ENCODE results near the gene PGGT1B. TPM values are rescaled to one million over a fixed set of nuclear protein-coding genes. Genes with fewer than 3 reads are reported as not detected.
"Not testable (repeated sequence)": the region's sequence is repeated elsewhere in the genome, so short reads cannot be mapped to it uniquely, and the experiment has no call there.

PGGT1B gene
- total and polyA plus RNA-seq, 5 experiments from 2014 or later, result 7.1 to 42.6 (median 17.4) TPM

- Mint-ChIP-seq H3K9me3 (no peaks in the 10 kb centered on the region), H3K27ac (no peak overlapping the region), H3K36me3 (peaks cover 0 to 5% (median 0%) of the 10 kb centered on the region in 3 donors), H3K4me1 (peaks cover 0 to 6% (median under 1%) of the 10 kb centered on the region in 4 donors), H3K27me3 (no peaks in the 10 kb centered on the region), H3K4me3 (no peak overlapping the region)
- ATAC-seq (no peak), DNase-seq (no peak)
- POLR2A ChIA-PET, result no interaction called here
These were observed 21.3 kb upstream of the PGGT1B start for GRCh38 chr5:115284021-115284420.

- DNase-seq, result no peak
- POLR2A ChIA-PET, result no interaction called here
- Mint-ChIP-seq H3K9me3 (no peaks in the 10 kb centered on the region), H3K4me3 (no peak overlapping the region), H3K27ac (no peak overlapping the region), H3K36me3 (peaks cover 0 to 5% (median 0%) of the 10 kb centered on the region in 3 donors), H3K4me1 (peaks cover 0 to 6% (median 0%) of the 10 kb centered on the region in 4 donors), H3K27me3 (no peaks in the 10 kb centered on the region)
- ATAC-seq, result no peak
These were observed 19.5 kb upstream of the PGGT1B start for GRCh38 chr5:115282131-115282530.

GRCh38 chr5:115274584-115274983, 11.9 kb upstream of the PGGT1B start:
- Mint-ChIP-seq H3K27me3 (no peaks in the 10 kb centered on the region), H3K9me3 (no peaks in the 10 kb centered on the region)

GRCh38 chr5:115272297-115272958, 9.8 kb upstream of the PGGT1B start:
- no peak for ATAC-seq

More at GRCh38 chr5:115274584-115274983, 11.9 kb upstream of the PGGT1B start:
- POLR2A ChIA-PET, result no interaction called here
- Mint-ChIP-seq H3K27ac (peak overlapping the region in 1 of 10 donors; percentile 14), H3K36me3 (peaks cover 7 to 39% (median 25%) of the 10 kb centered on the region in 3 donors), H3K4me3 (no peak overlapping the region), H3K4me1 (peaks cover 0 to 27% (median 0%) of the 10 kb centered on the region in 4 donors)
- DNase-seq (no peak), ATAC-seq (no peak)

GRCh38 chr5:115271295-115272050, 8.8 kb upstream of the PGGT1B start:
- Mint-ChIP-seq H3K4me3 (peak overlapping the region in 1 of 10 donors; percentile 45), H3K9me3 (no peaks in the 10 kb centered on the region), H3K27ac (peak overlapping the region in 2 of 10 donors; percentile 10 to 44), H3K27me3 (no peaks in the 10 kb centered on the region), H3K4me1 (peaks cover 0 to 27% (median 0%) of the 10 kb centered on the region in 4 donors), H3K36me3 (peaks cover 7 to 37% (median 32%) of the 10 kb centered on the region in 3 donors)
- POLR2A ChIA-PET, result no interaction called here
- ATAC-seq, result no peak
- no peak for DNase-seq

More at GRCh38 chr5:115272297-115272958, 9.8 kb upstream of the PGGT1B start:
- H3K36me3 Mint-ChIP-seq, result peaks cover 7 to 39% (median 27%) of the 10 kb centered on the region in 3 donors
- POLR2A ChIA-PET, result no interaction called here
- DNase-seq, result no peak
- no peaks in the 10 kb centered on the region for H3K9me3 Mint-ChIP-seq
- no peak overlapping the region for H3K4me3 Mint-ChIP-seq
- peaks cover 0 to 27% (median 0%) of the 10 kb centered on the region in 4 donors for H3K4me1 Mint-ChIP-seq
- H3K27ac Mint-ChIP-seq, result peak overlapping the region in 1 of 10 donors; percentile 28
- H3K27me3 Mint-ChIP-seq, result no peaks in the 10 kb centered on the region

GRCh38 chr5:115267617-115268016, 4.9 kb upstream of the PGGT1B start:
- POLR2A ChIA-PET, result no interaction called here
- Mint-ChIP-seq H3K4me1 (peaks cover 2 to 17% (median 6%) of the 10 kb centered on the region in 4 donors), H3K27me3 (no peaks in the 10 kb centered on the region), H3K9me3 (no peaks in the 10 kb centered on the region), H3K27ac (peak overlapping the region in 1 of 10 donors; percentile 12), H3K4me3 (no peak overlapping the region), H3K36me3 (peaks cover 0 to 11% (median 4%) of the 10 kb centered on the region in 3 donors)
- DNase-seq (no peak), ATAC-seq (no peak)

GRCh38 chr5:115265220-115265619, 2.5 kb upstream of the PGGT1B start:
- Mint-ChIP-seq H3K36me3 (peaks cover 0 to 7% (median 0%) of the 10 kb centered on the region in 3 donors), H3K4me1 (peaks cover 10 to 31% (median 27%) of the 10 kb centered on the region in 4 donors), H3K9me3 (no peaks in the 10 kb centered on the region), H3K4me3 (no peak overlapping the region), H3K27me3 (no peaks in the 10 kb centered on the region), H3K27ac (no peak overlapping the region)
- POLR2A ChIA-PET, result no interaction called here
- DNase-seq (no peak), ATAC-seq (no peak)

GRCh38 chr5:115264786-115265185, 2.1 kb upstream of the PGGT1B start:
- peaks cover 10 to 35% (median 31%) of the 10 kb centered on the region in 4 donors for H3K4me1 Mint-ChIP-seq
- POLR2A ChIA-PET, result no interaction called here
- H3K4me3 Mint-ChIP-seq, result no peak overlapping the region
- H3K27ac Mint-ChIP-seq, result no peak overlapping the region
- no peaks in the 10 kb centered on the region for H3K9me3 Mint-ChIP-seq
- H3K27me3 Mint-ChIP-seq, result no peaks in the 10 kb centered on the region
- ATAC-seq (no peak), DNase-seq (no peak)
- peaks cover 0 to 7% (median 1%) of the 10 kb centered on the region in 3 donors for H3K36me3 Mint-ChIP-seq

- DNase-seq (peak in 1 of 10 donors; percentile 7), ATAC-seq (no peak)
- Mint-ChIP-seq H3K27ac (peak overlapping the region; percentile 95 to 98 (median 96)), H3K4me3 (peak overlapping the region; percentile 90 to 99 (median 96)), H3K27me3 (no peaks in the 10 kb centered on the region), H3K9me3 (no peaks in the 10 kb centered on the region), H3K4me1 (peaks cover 18 to 52% (median 48%) of the 10 kb centered on the region in 4 donors), H3K36me3 (peaks cover 0 to 13% (median 5%) of the 10 kb centered on the region in 3 donors)
- POLR2A ChIA-PET, result interaction anchor here (0.5 to 2.2 kb wide), 4 partner anchors 32 to 822 kb away, joined by 3 to 12 read pairs (median 7); partner anchors contain the start of genes CCDC112, COMMD10 and FEM1C
These were observed 352 bp upstream of the PGGT1B start for GRCh38 chr5:115263078-115263380.

- no peaks in the 10 kb centered on the region for H3K9me3 Mint-ChIP-seq
- POLR2A ChIA-PET, result interaction anchor here (0.9 to 2.2 kb wide), 4 partner anchors 8 to 578 kb away, joined by 3 to 12 read pairs (median 7); partner anchors contain the start of genes CCDC112 and FEM1C
These were observed 711 bp downstream of the PGGT1B start for GRCh38 chr5:115262011-115262320.

GRCh38 chr5:115260248-115260647, 2.4 kb downstream of the PGGT1B start:
- Mint-ChIP-seq H3K27me3 (no peaks in the 10 kb centered on the region), H3K4me3 (peak overlapping the region in 2 of 10 donors; percentile 39 to 59), H3K4me1 (peaks cover 26 to 75% (median 71%) of the 10 kb centered on the region in 4 donors), H3K9me3 (no peaks in the 10 kb centered on the region), H3K36me3 (peaks cover 0 to 28% (median 2%) of the 10 kb centered on the region in 3 donors), H3K27ac (no peak overlapping the region)
- DNase-seq (no peak), ATAC-seq (no peak)
- POLR2A ChIA-PET, result interaction anchor here (0.6 kb wide), 1 partner anchor 654 kb away, joined by 4 read pairs; no protein-coding TSS in a partner anchor

More at GRCh38 chr5:115262011-115262320, 711 bp downstream of the PGGT1B start:
- Mint-ChIP-seq H3K36me3 (peaks cover 0 to 14% (median 5%) of the 10 kb centered on the region in 3 donors), H3K27ac (peak overlapping the region; percentile 95 to 98 (median 96)), H3K27me3 (no peaks in the 10 kb centered on the region), H3K4me1 (peaks cover 20 to 58% (median 55%) of the 10 kb centered on the region in 4 donors), H3K4me3 (peak overlapping the region; percentile 90 to 99 (median 96))
- ATAC-seq, result peak; percentile 5 to 6
- DNase-seq, result peak in 1 of 10 donors; percentile 5

GRCh38 chr5:115257981-115258380, 4.7 kb downstream of the PGGT1B start:
- peaks cover 0 to 35% (median 2%) of the 10 kb centered on the region in 3 donors for H3K36me3 Mint-ChIP-seq
- peak overlapping the region in 4 of 10 donors; percentile 1 to 70 (median 6) for H3K4me3 Mint-ChIP-seq
- no peaks in the 10 kb centered on the region for H3K9me3 Mint-ChIP-seq
- no peak for ATAC-seq
- peaks cover 29 to 88% (median 78%) of the 10 kb centered on the region in 4 donors for H3K4me1 Mint-ChIP-seq
- DNase-seq, result no peak
- H3K27ac Mint-ChIP-seq, result peak overlapping the region in 1 of 10 donors; percentile 4
- H3K27me3 Mint-ChIP-seq, result no peaks in the 10 kb centered on the region
- POLR2A ChIA-PET, result no interaction called here

- H3K27me3 Mint-ChIP-seq, ATAC-seq, DNase-seq, H3K4me3 Mint-ChIP-seq, H3K9me3 Mint-ChIP-seq, POLR2A ChIA-PET: not testable (repeated sequence)
- Mint-ChIP-seq H3K4me1 (peaks cover 4 to 23% (median 16%) of the 10 kb centered on the region in 4 donors), H3K27ac (peak overlapping the region in 5 of 10 donors; percentile 23 to 83 (median 57)), H3K36me3 (peaks cover 0 to 43% (median 4%) of the 10 kb centered on the region in 3 donors)
These were observed 13.3 kb downstream of the PGGT1B start for GRCh38 chr5:115249379-115249778.
